Measurements from ENCODE around the gene SLAMF9. TPM values are rescaled to one million over a fixed set of nuclear protein-coding genes. Genes with fewer than 3 reads are reported as not detected.

SLAMF9 gene
- total and polyA plus RNA-seq, 8 donors, result not detected

GRCh38 chr1:159931101-159931794 is 22.8 kb downstream of the SLAMF9 start:
- intact Hi-C loops (cut with DNase I), result no loop called here
- H3K9me3 ChIP-seq, result no peaks in the 10 kb centered on the region
- peaks cover 4 to 6% (median 5%) of the 10 kb centered on the region in 3 donors for H3K4me1 ChIP-seq
- H3K4me3 ChIP-seq, result no peak overlapping the region
- FAIRE-seq (no peak), ATAC-seq (no peak), DNase-seq (peak in 2 of 6 donors; percentile 41 to 55)
- 86 to 93% methylated on average over 13 of the region's 13 CpGs for WGBS, 2 donors
- H3K36me3 ChIP-seq, result no peaks in the 10 kb centered on the region
- H3K27ac ChIP-seq, result no peak overlapping the region
- no peak for TF ChIP-seq CTCF (IDR thresholded peaks at IDR 0.05)
- no peaks in the 10 kb centered on the region for H3K27me3 ChIP-seq

GRCh38 chr1:159930634-159931033 is 23.4 kb downstream of the SLAMF9 start:
- intact Hi-C loops (cut with DNase I), result no loop called here
- TF ChIP-seq CTCF (IDR thresholded peaks at IDR 0.05), result no peak
- H3K4me3 ChIP-seq, result no peak overlapping the region
- no peaks in the 10 kb centered on the region for H3K36me3 ChIP-seq
- FAIRE-seq (no peak), ATAC-seq (no peak), DNase-seq (peak in 2 of 6 donors; percentile 55 to 56)
- no peaks in the 10 kb centered on the region for H3K27me3 ChIP-seq
- WGBS, 2 donors, result 91 to 96% methylated on average over 8 of the region's 8 CpGs
- peaks cover 8 to 11% (median 10%) of the 10 kb centered on the region in 3 donors for H3K4me1 ChIP-seq
- H3K27ac ChIP-seq, result no peak overlapping the region
- H3K9me3 ChIP-seq, result no peaks in the 10 kb centered on the region

GRCh38 chr1:159930216-159930615 is 23.8 kb downstream of the SLAMF9 start:
- Histone ChIP-seq H3K4me3 (no peak overlapping the region), H3K27me3 (no peaks in the 10 kb centered on the region), H3K36me3 (no peaks in the 10 kb centered on the region), H3K9me3 (no peaks in the 10 kb centered on the region), H3K27ac (peak overlapping the region in 2 of 4 donors; percentile 54 to 57), H3K4me1 (peaks cover 8 to 12% (median 10%) of the 10 kb centered on the region in 3 donors)
- 93 to 94% methylated on average over 11 of the region's 11 CpGs for WGBS, 2 donors
- no peak for FAIRE-seq
- intact Hi-C loops (cut with DNase I), result no loop called here
- no peak for ATAC-seq
- peak in 2 of 6 donors; percentile 33 to 73 for DNase-seq
- TF ChIP-seq CTCF (IDR thresholded peaks at IDR 0.05), result no peak

- Histone ChIP-seq H3K4me1 (peaks cover 8 to 12% (median 10%) of the 10 kb centered on the region in 3 donors), H3K9me3 (no peaks in the 10 kb centered on the region), H3K36me3 (no peaks in the 10 kb centered on the region), H3K4me3 (peak overlapping the region in 2 of 4 donors; percentile 13 to 30), H3K27me3 (no peaks in the 10 kb centered on the region), H3K27ac (peak overlapping the region in 3 of 4 donors; percentile 39 to 68 (median 54))
- FAIRE-seq, result no peak
- 51 to 55% methylated on average over 40 to 48 of the region's 48 CpGs for WGBS, 2 donors
- DNase-seq, result peak; percentile 88 to 95 (median 94)
- peak; percentile 57 to 68 (median 62) for ATAC-seq
- intact Hi-C loops (cut with DNase I), result no loop called here
- no peak for TF ChIP-seq CTCF (IDR thresholded peaks at IDR 0.05)
Measured at GRCh38 chr1:159929155-159930051, 24.6 kb downstream of the SLAMF9 start.

Data from pancreas (tissue), 10 donors.